ENCODE results near the gene MEGF11. TPM values are rescaled to one million over a fixed set of nuclear protein-coding genes. Genes with fewer than 3 reads are reported as not detected.

MEGF11 gene
- total and polyA plus RNA-seq, 4 donors = 0.16 to 1.5 (median 0.50) TPM

- ATAC-seq (ENCODE audit: insufficient read depth, low FRiP score) (no peak), DNase-seq (no peak)
- H3K9ac ChIP-seq (ENCODE audit: insufficient read depth in 1 of 2, low read length in 2 of 2) = no peak overlapping the region
- TF ChIP-seq CTCF (IDR thresholded peaks at IDR 0.05; ENCODE audit: control extremely low read depth, extremely low read depth) = no peak
- peaks cover 0 to 6% (median 0%) of the 10 kb centered on the region in 4 donors for H3K9me3 ChIP-seq (ENCODE audit: control insufficient read depth in 4 of 4, insufficient read depth in 3 of 4, low read length in 3 of 4)
- H3K4me1 ChIP-seq (ENCODE audit: control insufficient read depth in 5 of 5, insufficient read depth in 5 of 5, low read length in 5 of 5) = no peaks in the 10 kb centered on the region
- H3K36me3 ChIP-seq (ENCODE audit: control insufficient read depth in 4 of 4, insufficient read depth in 4 of 4, low read length in 4 of 4) = no peaks in the 10 kb centered on the region
- no peak overlapping the region for H3K4me3 ChIP-seq
- H3K27me3 ChIP-seq (ENCODE audit: control insufficient read depth in 3 of 3, insufficient read depth in 3 of 3, low read length in 2 of 3) = no peaks in the 10 kb centered on the region
- 37 to 40% methylated on average over 5 of the region's 5 CpGs for WGBS, 2 donors
- no peak overlapping the region for H3K27ac ChIP-seq (ENCODE audit: low read depth in 1 of 2, low read length in 1 of 2)
Observed at GRCh38 chr15:66027268-66027805, 226.2 kb downstream of the MEGF11 start.

GRCh38 chr15:66025972-66026371 is 227.6 kb downstream of the MEGF11 start:
- no peak for ATAC-seq (ENCODE audit: insufficient read depth, low FRiP score)
- Histone ChIP-seq H3K9ac (ENCODE audit: insufficient read depth in 1 of 2, low read length in 2 of 2) (no peak overlapping the region), H3K36me3 (ENCODE audit: control insufficient read depth in 4 of 4, insufficient read depth in 4 of 4, low read length in 4 of 4) (no peaks in the 10 kb centered on the region), H3K4me3 (no peak overlapping the region), H3K27me3 (ENCODE audit: control insufficient read depth in 3 of 3, insufficient read depth in 3 of 3, low read length in 2 of 3) (no peaks in the 10 kb centered on the region), H3K27ac (ENCODE audit: low read depth in 1 of 2, low read length in 1 of 2) (no peak overlapping the region), H3K4me1 (ENCODE audit: control insufficient read depth in 5 of 5, insufficient read depth in 5 of 5, low read length in 5 of 5) (no peaks in the 10 kb centered on the region), H3K9me3 (ENCODE audit: control insufficient read depth in 4 of 4, insufficient read depth in 3 of 4, low read length in 3 of 4) (no peaks in the 10 kb centered on the region)
- 44 to 65% methylated on average over 7 of the region's 7 CpGs for WGBS, 2 donors
- TF ChIP-seq CTCF (IDR thresholded peaks at IDR 0.05; ENCODE audit: control extremely low read depth, extremely low read depth) = no peak
- DNase-seq = no peak

GRCh38 chr15:66025015-66025452 is 228.5 kb downstream of the MEGF11 start:
- H3K27me3 ChIP-seq (ENCODE audit: control insufficient read depth in 3 of 3, insufficient read depth in 3 of 3, low read length in 2 of 3) = no peaks in the 10 kb centered on the region
- 11 to 12% methylated on average over 4 of the region's 4 CpGs for WGBS, 2 donors
- no peaks in the 10 kb centered on the region for H3K9me3 ChIP-seq (ENCODE audit: control insufficient read depth in 4 of 4, insufficient read depth in 3 of 4, low read length in 3 of 4)
- H3K27ac ChIP-seq (ENCODE audit: low read depth in 1 of 2, low read length in 1 of 2) = no peak overlapping the region
- ATAC-seq (ENCODE audit: insufficient read depth, low FRiP score) (no peak), DNase-seq (peak; percentile 77 to 86 (median 79))
- no peak overlapping the region for H3K9ac ChIP-seq (ENCODE audit: insufficient read depth in 1 of 2, low read length in 2 of 2)
- TF ChIP-seq CTCF (IDR thresholded peaks at IDR 0.05; ENCODE audit: control extremely low read depth, extremely low read depth) = no peak
- H3K4me3 ChIP-seq = no peak overlapping the region
- H3K36me3 ChIP-seq (ENCODE audit: control insufficient read depth in 4 of 4, insufficient read depth in 4 of 4, low read length in 4 of 4) = no peaks in the 10 kb centered on the region
- no peaks in the 10 kb centered on the region for H3K4me1 ChIP-seq (ENCODE audit: control insufficient read depth in 5 of 5, insufficient read depth in 5 of 5, low read length in 5 of 5)

- TF ChIP-seq CTCF (IDR thresholded peaks at IDR 0.05; ENCODE audit: control extremely low read depth, extremely low read depth) = no peak
- Histone ChIP-seq H3K9ac (ENCODE audit: insufficient read depth in 1 of 2, low read length in 2 of 2) (no peak overlapping the region), H3K4me3 (no peak overlapping the region), H3K27ac (ENCODE audit: low read depth in 1 of 2, low read length in 1 of 2) (no peak overlapping the region), H3K9me3 (ENCODE audit: control insufficient read depth in 4 of 4, insufficient read depth in 3 of 4, low read length in 3 of 4) (no peaks in the 10 kb centered on the region), H3K4me1 (ENCODE audit: control insufficient read depth in 5 of 5, insufficient read depth in 5 of 5, low read length in 5 of 5) (no peaks in the 10 kb centered on the region), H3K27me3 (ENCODE audit: control insufficient read depth in 3 of 3, insufficient read depth in 3 of 3, low read length in 2 of 3) (no peaks in the 10 kb centered on the region), H3K36me3 (ENCODE audit: control insufficient read depth in 4 of 4, insufficient read depth in 4 of 4, low read length in 4 of 4) (no peaks in the 10 kb centered on the region)
- DNase-seq (no peak), ATAC-seq (ENCODE audit: insufficient read depth, low FRiP score) (no peak)
- 94% methylated on average over 4 of the region's 4 CpGs for WGBS, 2 donors
Observed at GRCh38 chr15:66024116-66024515, 229.4 kb downstream of the MEGF11 start.
